GF-D8 (cell line): Measurements from ENCODE around the gene TTC8.
"Not testable (repeated sequence)": the region's sequence is repeated elsewhere in the genome, so short reads cannot be mapped to it uniquely, and the experiment has no call there.

Source experiments
- DNase-seq: peaks from one replicate; lab custom pipeline; 2025; lab: John Stamatoyannopoulos, UW

Gene TTC8

DNA sequence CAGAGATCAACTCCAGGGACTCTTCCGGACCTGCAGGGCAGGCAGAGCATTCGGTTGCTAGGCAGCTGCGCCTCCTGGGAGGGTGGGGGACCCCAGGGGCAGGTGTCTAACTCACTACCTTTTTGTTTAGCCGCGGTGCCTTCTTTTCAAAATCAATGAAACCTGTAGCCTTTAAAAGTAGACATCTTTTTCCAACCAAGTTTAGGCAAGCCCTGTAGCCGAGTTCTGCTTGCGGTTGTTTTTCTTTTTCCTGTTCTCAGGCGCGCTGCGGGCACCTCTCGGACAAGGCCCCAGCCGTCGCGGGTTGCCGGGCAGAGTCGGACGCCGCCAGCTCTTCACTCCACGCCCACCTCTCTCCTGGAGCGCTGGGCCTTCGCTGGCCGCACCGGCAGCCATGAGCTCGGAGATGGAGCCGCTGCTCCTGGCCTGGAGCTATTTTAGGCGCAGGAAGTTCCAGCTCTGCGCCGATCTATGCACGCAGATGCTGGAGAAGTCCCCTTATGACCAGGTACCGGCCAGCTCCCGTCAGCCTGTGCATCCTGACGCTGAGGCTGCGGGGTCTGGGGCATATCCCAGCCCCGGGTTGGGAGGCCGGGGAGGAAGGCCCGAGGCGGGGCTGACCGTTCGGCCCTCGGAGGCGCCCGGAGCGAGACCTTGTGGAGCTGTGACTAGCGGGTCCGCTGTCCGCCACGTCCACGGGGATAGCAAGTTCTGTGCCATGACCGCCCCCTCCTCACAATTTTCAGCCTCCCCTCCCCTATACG is at the start of gene TTC8:
TSS of gene TTC8 (plus strand) at position 338 of the 764 bp plus-strand sequence. CDS start at position 395, 57 bp downstream.
- DNase-seq: peak; percentile 69

DNA sequence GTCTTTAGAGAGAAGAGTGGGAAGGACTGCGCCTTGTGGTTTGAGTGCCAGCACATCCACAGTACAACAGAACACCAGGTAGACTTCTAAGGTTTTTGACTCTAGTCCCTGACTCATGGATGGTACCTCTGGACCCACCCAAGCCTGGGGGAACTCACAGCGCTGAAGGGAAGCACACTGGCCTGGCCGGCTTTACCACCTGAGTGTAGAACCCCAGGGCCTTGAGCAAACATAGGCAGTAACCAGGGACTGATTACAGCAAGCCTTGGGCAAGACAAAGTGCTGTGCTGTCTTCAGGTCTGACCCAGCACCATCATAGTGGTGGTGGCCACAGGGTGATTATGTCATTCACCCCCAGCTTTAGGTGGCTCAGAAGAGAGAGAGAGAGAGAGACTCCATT is 48.9 kb upstream of the TTC8 start:
- DNase-seq: no peak

DNA sequence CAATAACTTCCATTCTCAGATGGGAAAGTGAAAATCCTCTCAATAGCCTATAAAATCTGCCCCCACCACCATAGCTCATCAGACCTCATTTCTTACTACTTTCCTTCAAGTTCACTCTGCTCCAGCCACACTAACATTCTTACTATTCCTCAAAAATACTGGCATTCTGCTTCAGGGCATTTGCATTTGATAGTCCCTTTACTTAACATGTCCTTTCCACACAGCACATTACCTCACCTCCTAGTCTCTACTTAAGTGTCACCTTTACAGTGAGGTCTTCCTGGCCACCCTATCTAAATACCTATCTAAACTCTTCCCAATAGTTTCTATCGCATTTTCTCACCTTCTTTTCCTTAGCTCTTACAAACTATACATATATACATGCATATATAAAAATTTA is 38.5 kb upstream of the TTC8 start:
- DNase-seq: no peak

DNA sequence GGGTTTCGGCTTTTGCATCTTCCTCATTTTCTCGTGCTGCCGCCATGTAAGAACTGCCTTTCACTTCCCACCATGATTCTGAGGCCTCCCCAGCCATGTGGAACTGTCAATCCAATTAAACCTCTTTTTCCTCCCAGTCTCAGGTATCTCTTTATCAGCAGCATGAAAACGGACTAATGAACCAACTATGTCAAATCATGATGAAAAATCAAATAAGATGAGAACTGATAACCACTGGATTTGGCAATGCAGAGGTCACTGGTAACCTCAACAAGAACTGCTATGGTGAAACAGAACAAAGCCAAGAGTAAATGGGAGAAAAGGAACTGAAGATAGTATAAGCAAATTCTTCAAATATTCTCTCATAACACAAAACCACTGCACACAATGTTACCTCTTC is 37.7 kb upstream of the TTC8 start:
- no peak for DNase-seq

DNA sequence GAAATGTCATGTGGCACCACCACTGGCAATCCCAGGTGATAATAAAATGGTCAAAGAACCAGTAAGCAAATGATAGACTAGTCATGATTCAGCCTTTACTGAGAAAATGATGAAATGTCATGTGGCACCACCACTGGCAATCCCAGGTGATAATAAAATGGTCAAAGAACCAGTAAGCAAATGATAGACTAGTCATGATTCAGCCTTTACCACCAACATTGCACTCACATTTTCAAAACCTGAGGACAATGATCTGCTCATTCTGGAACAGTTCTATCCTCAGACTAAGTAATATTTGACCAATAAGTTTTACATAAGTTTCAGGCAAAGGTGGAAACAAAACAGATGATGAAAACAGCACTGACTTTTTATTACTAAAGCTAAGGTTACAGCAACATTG is 34.9 kb upstream of the TTC8 start:
- not testable (repeated sequence) for DNase-seq

DNA sequence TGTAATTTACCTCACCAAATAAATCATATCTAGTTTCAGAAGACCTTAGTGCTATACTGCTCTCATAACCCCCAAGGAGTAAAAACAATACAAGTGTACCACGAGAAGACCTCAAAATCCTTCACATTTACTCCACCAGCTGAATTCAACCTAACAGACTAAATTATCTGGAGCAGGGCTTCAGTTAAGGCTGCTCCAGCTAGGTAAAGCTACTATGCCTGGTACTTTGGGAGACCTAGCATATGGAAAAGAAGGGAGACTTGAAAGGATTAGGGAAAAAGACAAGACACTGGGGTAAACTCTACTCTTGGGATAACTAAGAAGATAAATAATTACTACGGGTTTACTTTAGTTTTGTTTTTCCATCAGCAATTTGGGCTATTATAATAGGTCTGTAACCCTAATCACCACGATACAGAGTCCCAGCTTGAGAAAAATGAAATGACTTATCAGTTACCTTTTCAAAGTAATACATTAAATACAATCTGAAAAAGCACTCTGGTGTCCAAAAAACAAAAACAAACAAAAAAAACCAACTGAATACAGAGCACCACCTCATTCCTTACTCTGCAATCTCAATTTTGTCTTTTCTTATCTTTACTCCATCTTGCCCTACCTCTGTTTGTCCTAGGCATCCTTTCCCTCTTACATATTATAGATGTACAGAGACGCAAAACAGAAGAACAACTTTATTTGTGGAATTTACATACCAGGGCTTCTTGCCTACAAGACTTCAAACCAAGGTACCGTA is 33.8 kb upstream of the TTC8 start:
- DNase-seq: no peak

DNA sequence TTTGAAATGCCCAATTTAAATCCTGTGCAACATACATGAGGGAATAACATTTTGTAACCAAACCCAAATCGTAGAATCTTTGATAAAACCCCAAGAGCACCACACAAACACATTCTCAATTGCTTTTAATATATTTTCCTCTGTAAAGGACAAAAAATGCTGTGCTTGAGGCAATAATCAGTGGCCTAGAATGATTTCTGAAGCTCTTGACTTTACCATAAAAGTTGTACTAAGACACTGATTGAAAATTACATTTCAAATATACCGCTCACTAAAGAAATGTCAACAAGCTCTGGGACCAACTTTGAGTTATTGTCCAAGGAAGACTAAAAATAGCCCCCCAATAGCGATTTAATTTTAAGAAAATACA is 33.2 kb upstream of the TTC8 start:
- no peak for DNase-seq

DNA sequence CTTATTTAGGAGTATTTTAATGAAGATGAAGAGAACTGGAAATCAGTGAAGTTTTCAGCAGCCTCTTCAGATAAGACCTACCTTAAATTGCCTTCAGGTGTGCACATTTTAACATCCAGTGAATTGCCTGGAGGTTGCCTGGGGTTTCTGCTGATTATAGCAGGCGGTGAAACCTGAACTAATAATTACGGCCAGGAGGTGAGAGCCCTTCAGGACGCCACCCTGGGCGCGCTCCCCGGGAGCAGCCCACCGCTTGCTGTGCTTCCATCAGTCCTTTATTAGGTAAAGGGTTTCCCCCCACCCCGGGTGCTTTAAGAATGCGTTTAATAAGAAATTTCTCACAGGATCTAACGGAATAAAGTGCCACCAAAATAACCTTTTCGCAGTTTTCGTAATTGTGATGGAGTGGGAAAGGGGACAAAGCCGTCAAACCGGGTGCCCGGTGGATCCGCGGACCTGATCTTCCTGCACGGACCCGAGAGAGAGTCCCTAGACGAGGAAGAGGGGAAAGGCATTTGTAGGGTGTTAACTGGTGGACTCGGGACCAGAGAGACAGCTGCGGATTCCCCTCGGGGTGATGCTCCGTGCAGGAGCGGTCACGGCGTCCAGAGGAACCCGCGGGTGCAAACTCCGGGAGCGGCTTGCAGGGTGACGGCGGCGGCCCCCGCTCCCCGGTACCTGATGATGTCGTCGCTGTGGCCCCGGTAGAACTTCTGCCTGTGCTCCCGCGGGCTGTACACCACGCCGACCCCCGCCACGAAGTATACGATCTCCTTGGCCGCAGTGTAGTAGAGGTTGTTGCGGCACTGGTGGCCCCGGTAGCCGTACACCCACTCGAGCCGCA is 32.6 kb upstream of the TTC8 start:
- DNase-seq: no peak

DNA sequence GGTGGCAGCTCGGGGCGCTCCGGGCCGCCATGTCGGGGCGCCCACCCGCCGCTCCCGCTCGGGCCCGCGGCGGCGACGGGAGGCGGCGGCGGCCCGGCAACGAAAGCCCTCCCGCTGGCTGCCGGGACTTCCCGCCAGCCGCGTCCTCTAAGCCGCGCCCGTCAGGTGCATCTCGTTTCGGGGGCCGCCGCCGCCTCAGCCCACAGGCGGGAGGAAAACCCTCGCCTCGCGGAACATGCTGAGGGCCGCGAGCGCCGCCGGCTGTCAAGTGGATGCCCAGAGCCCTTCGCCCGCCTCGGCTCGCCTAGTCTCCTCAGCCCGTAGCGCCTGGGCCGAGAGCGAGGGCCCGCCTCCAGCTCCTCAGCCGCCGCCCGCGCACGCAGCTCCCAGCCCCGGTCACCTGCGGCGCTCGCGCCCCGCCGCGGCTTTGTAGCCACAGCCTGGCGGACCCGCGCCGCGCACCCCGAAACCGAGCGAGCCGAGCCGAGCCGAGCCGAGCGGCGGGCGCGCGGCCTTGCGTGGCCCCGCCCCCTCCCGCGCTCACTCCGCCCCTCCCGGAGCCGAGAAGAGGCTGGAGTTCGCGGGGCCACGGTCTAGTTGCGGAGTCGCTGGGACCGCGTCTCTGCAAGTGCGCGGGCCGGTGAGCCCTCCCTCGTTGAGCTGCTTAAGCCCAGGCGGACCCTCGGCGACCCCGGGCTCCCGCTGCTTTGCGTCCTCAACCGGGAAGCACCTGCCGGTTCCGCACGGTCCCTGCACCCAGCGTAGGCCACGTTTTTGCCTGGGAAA is 31.8 kb upstream of the TTC8 start, which contains the start of gene EML5:
TSS of gene EML5 (minus strand) at position 481 of the 786 bp plus-strand sequence. CDS start at position 31, 450 bp downstream.
- DNase-seq: peak; percentile 3

DNA sequence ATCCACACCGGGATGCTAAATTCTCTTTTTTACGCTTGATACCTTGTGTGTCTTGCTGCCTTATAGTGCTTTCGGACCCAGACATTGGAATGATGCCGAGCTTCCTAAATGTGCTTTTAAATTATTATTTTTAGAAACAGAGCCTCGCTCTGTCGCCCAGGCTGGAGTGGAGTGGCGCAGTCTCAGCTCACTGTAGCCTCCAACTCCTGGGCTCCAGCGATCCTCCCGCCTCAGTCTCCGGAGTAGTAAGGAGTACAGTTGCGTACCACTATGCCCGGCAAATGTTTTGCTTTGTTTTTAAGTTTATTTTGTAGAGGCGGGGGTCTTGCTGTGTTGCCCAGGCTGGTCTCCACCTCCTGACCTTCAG is 31.2 kb upstream of the TTC8 start:
- DNase-seq: no peak

DNA sequence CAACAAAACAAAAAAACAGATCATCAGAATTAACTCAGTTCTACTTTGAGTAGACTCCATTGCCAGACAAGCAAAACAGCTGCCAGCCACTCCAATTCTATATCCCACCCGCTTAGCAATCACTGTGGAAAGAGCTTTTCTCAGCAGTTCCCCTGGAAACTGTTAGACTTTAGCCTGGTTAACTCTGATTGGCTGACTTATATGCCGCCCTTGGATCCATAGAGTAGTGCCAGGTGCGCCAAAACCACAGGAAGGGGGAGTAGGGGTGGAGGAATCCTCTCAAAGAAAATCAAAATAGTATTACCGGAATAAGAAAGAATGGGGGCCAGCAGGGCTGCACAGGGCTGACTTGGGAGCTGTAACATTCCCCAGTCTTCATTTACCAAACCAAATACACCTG is 26.3 kb upstream of the TTC8 start:
- DNase-seq: no peak

DNA sequence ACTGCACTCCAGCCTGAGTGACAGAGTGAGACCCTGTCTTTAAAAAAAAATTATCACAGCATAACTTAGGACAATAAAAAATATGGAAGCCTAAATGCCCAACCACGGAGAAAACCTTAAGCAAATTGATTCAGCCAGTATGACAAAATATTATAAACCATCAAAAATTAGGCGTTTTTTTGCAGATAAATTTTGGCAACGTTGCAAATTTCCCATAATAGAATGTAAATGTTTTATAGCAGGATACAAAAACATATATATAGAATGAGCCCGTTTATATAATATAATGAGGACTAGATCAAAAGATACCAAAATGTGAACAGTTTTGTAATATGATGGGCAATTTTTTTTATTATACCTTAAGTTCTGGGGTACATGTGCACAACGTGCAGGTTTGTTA is 24.9 kb upstream of the TTC8 start:
- DNase-seq: no peak

DNA sequence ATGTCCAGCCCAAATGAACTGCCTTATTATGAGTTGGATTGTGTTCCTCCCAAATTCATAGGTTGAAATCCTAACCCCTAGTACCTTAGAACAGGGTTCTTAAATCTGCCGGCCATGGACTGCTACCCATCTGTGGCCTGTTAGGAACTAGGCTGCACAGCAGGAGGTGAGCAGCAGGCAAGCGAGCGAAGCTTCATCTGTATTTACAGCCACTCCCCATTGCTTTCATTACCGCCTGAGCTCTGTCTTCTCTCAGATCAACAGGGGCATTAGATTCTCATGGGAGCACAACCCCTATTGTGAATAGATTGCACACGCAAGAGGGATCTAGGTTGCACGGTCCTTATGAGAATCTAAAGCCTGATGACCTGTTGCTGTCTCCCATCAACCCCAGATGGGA is 21.9 kb upstream of the TTC8 start:
- no peak for DNase-seq

DNA sequence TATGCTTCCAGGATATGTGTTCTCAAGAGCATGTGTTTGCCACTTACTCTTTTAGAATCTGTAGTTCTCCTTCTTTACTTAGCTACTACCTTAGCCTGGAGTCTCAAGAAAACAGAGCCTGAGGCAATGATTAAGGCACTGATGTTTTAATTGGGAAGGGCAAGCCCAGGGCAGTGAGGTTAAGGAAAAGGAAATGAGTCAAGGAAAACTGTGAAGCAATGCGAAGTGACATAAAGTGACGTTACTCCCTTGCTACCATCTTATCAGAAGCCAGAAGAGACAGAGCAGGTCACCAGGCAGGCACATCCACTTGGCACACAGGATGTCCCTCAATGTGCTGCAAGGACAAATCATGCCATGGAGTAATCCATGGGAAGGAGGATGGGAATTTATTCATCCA is 20.4 kb upstream of the TTC8 start:
- DNase-seq: no peak

DNA sequence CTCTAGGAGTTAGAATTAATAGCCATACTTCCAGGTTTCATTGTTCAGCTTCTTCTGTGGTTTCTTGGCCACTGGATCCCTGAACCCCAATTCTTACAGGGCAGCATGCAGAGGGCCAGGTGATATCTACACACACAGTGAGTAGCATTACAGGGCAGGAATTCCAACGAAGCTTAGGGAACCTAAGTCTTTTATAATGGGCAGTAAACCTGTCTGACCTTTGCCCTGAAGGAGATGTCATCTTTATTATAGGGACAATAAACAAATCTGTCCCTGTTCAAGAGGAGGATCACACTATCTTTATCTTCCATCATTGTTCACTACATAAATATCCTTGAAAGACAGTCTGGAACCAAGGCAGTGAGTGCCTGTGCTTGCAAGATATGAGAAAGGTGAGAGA is 20.0 kb upstream of the TTC8 start:
- DNase-seq: no peak

DNA sequence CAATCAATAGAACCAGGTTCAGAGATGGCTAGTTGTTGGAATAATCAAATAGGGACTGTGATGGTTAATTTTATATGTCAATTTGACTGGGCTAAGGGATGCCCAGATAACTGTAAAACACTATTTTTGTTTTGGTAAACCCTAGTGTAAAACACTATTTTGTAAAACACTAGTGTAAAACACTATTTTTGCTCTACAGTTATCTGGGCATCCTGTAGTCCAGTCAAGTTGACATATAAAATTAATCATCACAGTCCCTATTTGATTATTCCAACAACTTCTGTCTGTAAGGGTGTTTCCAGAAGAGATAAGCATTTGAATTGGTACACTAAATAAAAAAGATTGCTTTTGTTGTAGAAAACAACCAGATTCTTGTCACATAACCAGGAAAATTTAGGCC is 16.1 kb upstream of the TTC8 start:
- DNase-seq: no peak

DNA sequence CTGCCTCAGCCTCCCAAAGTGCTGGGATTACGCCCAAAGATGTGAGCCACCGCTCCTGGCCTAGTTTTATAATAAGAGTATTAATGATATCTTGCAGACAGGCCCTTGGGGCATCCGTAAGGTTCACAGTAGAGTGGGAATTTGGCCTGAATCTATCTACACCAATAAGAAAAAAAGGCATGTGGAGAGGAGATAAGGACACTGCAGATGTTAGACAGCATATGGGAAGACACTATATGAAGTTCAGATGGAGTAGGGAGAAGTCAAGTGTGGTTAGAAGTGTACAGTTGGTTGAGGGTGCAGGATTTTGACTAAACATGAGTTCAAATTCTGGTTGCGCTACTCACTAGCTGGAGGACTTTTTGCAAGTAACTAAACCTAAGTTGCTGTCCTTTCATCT is 8.5 kb upstream of the TTC8 start:
- DNase-seq: no peak

DNA sequence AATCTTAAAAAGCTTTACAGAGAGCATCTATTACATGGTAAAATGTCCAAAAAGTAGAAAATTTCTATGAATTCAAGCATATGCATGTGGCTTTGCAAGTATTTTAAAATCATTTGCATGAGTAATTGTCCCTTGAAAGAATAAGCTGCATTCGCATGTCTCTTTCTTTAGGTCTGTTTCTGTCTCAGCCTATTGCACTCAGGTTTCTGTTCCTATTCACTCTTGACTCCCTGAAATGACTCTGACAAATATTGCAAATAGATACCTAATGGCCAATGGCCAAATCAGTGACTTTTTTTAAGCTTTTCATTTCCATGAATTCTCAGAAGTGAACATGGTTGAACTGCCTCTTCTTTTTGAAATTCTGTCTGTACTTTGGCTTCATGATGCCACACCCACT is 6.4 kb upstream of the TTC8 start:
- no peak for DNase-seq

DNA sequence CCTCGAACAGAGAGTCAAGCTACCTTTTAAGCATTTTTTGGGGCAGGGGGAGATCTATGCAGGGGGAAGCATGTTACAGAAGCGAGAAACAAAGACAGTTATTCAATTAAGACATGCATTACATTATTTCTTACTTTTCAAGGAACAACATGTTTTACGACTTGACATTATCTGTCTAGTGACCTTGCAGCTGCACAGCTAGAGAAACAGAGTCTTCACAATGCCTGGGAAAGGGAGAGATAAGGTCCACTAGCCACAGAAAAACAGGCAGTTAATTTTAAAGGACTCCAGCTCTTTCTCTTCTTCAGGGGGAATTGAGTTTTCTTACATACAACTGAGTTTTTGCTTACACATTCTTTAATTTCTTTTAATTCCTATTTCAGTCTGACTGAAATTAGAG is 4.8 kb upstream of the TTC8 start:
- not testable (repeated sequence) for DNase-seq

DNA sequence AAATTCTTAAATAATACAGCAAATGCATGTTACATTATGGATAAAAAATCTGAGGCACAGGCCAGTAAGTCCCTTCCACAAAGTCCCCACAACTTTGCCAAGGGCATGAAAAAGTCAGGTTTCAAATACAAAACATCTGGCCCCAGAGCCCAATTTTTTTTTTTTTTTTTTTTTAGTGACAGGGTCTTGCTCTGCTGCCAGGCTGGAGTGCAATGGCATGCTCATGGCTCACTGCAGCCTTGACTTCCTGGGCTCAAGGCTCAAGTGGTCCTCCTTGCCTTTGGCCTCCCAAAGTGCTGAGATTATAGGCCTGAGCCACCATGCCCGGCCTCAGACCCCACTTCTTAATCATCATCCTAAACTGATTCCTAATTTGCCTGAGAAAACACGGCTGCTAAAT is 3.1 kb upstream of the TTC8 start:
- no peak for DNase-seq

DNA sequence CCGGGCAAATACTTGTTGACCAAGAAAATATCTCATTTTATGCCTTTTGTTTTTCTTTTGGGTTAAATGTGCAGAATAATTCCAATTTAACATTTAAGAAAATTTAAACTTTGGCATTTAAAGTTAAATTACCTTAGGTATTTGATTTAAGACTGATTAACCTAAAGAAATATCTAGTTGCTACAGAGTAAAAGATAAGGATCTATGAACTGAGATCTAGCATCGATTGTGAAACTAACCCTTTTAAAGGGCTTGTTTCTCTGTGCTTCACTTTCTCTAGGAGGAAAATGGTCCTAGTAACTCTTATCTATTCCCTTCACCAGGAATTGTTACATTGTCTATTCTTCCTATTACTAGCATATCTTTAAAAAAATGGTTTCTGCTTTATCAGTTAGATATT is 2.6 kb upstream of the TTC8 start:
- DNase-seq: no peak

DNA sequence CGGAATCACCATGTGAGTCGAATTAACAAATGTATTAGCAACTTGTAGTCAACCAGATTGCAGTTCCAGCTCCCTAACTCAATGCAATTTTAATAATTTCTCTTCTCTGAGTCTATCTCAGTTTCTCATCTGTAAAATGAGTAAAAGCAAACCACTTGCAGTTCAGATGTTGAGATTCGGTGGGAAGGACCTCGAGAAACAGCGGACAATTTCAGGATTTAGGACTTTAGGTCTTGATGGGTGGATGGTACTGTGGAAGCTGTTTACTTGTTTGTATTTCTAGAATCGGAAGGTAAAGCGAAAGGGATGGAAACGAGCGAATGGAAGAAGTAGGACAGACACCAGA is 510 bp upstream of the TTC8 start:
- no peak for DNase-seq
